ENCODE data around the gene OOEP. TPM values are rescaled to one million over a fixed set of nuclear protein-coding genes. Genes with fewer than 3 reads are reported as not detected.

Gene OOEP
- total and polyA plus RNA-seq, 10 donors = 0.17 to 0.70 (median 0.23) TPM; not detected in 6

- DNase-seq = no peak
Observed at GRCh38 chr6:73325656-73326055, 44.0 kb downstream of the OOEP start.

DNA sequence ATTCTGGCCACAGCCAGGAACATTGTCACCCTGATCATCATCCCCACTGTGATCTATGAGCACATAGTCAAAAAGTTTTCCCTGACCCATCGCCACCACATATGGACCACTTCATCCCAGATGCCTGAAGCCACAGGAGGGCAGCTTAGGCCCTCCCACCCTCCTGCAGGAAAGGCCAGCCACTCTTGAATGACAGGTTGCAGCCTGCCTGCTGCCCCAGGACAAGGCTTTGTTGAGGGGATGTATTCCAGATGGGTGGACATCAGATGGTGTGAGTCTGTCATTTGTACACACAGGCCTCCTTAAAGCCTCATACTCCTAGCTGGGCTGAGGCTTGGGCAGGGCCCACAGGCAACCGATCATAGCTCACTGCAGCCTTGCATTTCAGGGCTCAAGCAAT is 46.4 kb downstream of the OOEP start:
- intact Hi-C loops (cut with DNase I; ENCODE audit: low total_unique reads) = no loop called here
- TF ChIP-seq POLR2AphosphoS5 (IDR thresholded peaks at IDR 0.05) (no peak), POLR2A (IDR thresholded peaks at IDR 0.05) (no peak), CTCF (IDR thresholded peaks at IDR 0.05 in 8 of 11, conservative IDR thresholded peaks at IDR 0.05 in 3 of 11) (no peak)
- Histone ChIP-seq H3K9me3 (peaks cover 0 to 17% (median 8%) of the 10 kb centered on the region in 8 donors), H3K27me3 (replicated peaks in 1 of 7) (peaks cover 0 to 14% (median 0%) of the 10 kb centered on the region in 7 donors), H3K36me3 (no peaks in the 10 kb centered on the region), H3K4me3 (no peak overlapping the region), H3K27ac (no peak overlapping the region), H3K4me1 (no peaks in the 10 kb centered on the region)
- 89 to 95% (median 92%) methylated on average over 2 of the region's 2 CpGs for WGBS, 5 donors
- no peak for DNase-seq

More at GRCh38 chr6:73325656-73326055, 44.0 kb downstream of the OOEP start:
- Histone ChIP-seq H3K4me1 (no peaks in the 10 kb centered on the region), H3K36me3 (no peaks in the 10 kb centered on the region), H3K27ac (no peak overlapping the region), H3K4me3 (no peak overlapping the region), H3K27me3 (replicated peaks in 1 of 7) (peaks cover 0 to 28% (median 0%) of the 10 kb centered on the region in 7 donors), H3K9me3 (no peaks in the 10 kb centered on the region)
- TF ChIP-seq POLR2A (IDR thresholded peaks at IDR 0.05) (no peak), POLR2AphosphoS5 (IDR thresholded peaks at IDR 0.05) (no peak), CTCF (IDR thresholded peaks at IDR 0.05 in 8 of 11, conservative IDR thresholded peaks at IDR 0.05 in 3 of 11) (no peak)
- intact Hi-C loops (cut with DNase I; ENCODE audit: low total_unique reads) = no loop called here
- 75 to 91% (median 90%) methylated on average over 3 of the region's 3 CpGs for WGBS, 5 donors

Small RNA genes within 50 kb of the gene (small RNA-seq; reads per million reads assigned to genes)
- 0 reads per million in 4 donors for gene RPL39P3

Other genes with a start within 250 kb of the OOEP start
- gene KHDC1L, start 144.4 kb downstream of the OOEP start, total RNA-seq = not detected
- not detected for gene KHDC1L, start 144.4 kb downstream of the OOEP start, polyA plus RNA-seq
- gene KHDC1, start 106.7 kb downstream of the OOEP start, total RNA-seq = 1 to 10 TPM in 2 of 7 donors, under 1 TPM in 5; 0.54 to 2.2 (median 0.86) TPM
- gene KHDC1, start 106.7 kb downstream of the OOEP start, polyA plus RNA-seq = 1 to 10 TPM in 2 of 3 donors, under 1 TPM in 1; 0.59 to 1.7 (median 1.0) TPM
- gene DPPA5, start 15.6 kb downstream of the OOEP start, total RNA-seq = not detected
- not detected for gene DPPA5, start 15.6 kb downstream of the OOEP start, polyA plus RNA-seq
- not detected for gene KHDC3L, start 7.2 kb downstream of the OOEP start, total RNA-seq
- gene KHDC3L, start 7.2 kb downstream of the OOEP start, polyA plus RNA-seq = not detected
- 1 to 10 TPM in 5 of 7 donors, under 1 TPM in 2; 0.34 to 1.5 (median 1.2) TPM for gene DDX43, start 24.9 kb upstream of the OOEP start, total RNA-seq
- under 1 TPM; 0.44 to 0.85 (median 0.45) TPM for gene DDX43, start 24.9 kb upstream of the OOEP start, polyA plus RNA-seq
- 10 to 100 TPM; 14.4 to 24.3 (median 20.9) TPM for gene CGAS, start 82.4 kb upstream of the OOEP start, total RNA-seq
- gene CGAS, start 82.4 kb upstream of the OOEP start, polyA plus RNA-seq = 1 to 10 TPM; 3.2 to 8.8 (median 3.5) TPM
- gene MTO1, start 91.8 kb upstream of the OOEP start, total RNA-seq = 10 to 100 TPM; 31.7 to 50.2 (median 45.3) TPM
- gene MTO1, start 91.8 kb upstream of the OOEP start, polyA plus RNA-seq = 10 to 100 TPM; 17.8 to 26.4 (median 23.6) TPM
- over 10,000 TPM in 1 of 7 donors, 1,000 to 10,000 TPM in 6; 7,486 to 10,079 (median 8,893) TPM for gene EEF1A1, start 151.1 kb upstream of the OOEP start, total RNA-seq
- over 10,000 TPM; 12,419 to 13,640 (median 12,484) TPM for gene EEF1A1, start 151.1 kb upstream of the OOEP start, polyA plus RNA-seq